HG02884 (cell line): Measurements from ENCODE around the gene MRPS35.

Experiments used
- ATAC-seq: cut with Tn5 transposase; IDR thresholded peaks from one replicate; pipeline ENCODE4 v1.9.1; 2021; ENCODE audit warnings: mild to moderate bottlenecking, moderate library complexity; ENCODE audit not compliant: unreplicated experiment

The MRPS35 gene

DNA sequence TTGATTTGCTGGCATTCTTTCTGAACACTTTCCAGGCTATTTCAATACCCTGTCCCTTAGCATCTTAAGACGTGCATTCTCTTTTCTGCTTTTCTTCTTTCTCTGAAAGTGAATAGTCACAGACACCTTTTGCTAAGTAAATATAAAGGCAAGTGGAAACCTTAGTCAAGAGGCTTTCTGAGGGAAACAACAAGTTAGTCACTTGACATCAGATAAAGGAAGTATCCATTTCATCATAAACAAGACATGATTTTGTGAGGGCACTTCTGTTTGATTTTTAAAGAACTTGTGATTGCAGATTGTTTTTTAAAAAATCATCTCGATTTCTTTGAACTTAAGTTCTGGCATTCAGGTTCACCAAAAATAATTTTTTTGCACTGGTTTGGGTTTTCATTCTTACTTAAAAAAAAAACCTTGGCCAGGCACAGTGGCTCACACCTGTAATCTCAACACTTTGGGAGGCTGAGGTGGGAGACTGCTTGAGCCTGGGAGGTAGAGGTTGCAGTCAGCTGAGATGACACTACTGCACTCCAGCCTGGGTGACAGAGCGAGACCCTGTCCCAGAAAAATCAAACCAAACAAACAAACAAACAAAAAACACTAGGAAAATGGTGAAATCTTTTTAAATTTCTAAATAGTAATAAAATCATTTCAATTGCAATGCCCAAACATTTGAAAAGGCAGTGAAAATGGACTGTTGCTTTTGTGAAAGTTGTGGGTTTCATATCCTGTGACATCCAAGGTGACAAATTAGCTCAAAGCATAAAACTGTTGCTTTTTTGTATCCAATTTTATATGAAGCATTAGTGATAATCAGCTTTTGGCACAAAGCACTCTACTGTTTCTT, 61.1 kb downstream of the MRPS35 start:
- ATAC-seq, result no peak

DNA sequence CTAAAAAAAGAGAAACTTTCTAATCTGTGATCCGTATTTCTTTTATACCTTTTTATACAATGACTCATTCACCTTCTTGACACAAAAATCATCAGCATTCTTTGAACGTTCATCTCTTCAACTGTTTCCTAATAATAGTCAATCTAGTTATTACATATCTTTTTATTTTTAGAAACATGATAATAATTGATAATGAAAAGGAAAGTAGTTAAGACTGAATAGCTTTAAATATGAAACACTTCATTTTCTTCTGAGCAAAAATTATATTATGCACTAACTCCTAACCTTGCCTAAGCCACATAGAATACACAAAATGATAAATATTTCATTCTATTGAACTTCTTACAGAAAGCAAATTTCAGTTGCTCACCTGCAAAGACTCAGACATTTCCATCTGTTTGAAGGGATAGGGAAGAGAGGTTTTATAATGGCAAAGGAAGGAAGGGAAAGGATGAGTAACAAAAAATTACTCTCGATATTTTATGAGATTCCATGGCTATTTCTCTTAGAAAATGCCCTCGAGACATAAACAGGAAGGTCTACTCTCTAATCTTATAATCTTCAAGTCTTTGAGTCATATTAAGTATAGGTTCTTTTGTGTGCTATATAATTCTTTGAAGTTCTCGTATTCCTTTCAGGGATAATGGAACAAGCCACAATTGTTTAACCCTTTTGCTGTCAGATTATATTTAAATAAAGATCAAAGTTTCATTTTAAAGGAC, 61.9 kb downstream of the MRPS35 start:
- ATAC-seq, result no peak

DNA sequence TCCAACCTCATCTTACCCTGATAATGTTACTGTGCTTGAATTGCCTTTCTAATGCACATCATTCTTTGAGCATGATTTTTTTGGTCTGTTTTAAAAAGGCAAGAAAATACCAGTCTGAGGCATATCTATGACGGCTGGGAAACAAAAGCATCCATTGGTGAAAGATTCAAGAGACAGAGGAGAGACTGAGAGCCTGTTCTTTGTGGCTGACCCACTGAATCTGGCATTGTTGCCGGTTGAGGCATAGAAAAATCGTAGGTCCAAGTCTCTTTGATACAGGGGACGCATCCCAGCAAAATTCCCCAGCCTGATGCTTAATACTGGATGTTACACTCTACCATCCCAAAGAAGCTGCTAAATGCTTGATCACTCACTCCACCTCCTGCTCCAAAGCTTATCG, 66.5 kb downstream of the MRPS35 start:
- no peak for ATAC-seq

DNA sequence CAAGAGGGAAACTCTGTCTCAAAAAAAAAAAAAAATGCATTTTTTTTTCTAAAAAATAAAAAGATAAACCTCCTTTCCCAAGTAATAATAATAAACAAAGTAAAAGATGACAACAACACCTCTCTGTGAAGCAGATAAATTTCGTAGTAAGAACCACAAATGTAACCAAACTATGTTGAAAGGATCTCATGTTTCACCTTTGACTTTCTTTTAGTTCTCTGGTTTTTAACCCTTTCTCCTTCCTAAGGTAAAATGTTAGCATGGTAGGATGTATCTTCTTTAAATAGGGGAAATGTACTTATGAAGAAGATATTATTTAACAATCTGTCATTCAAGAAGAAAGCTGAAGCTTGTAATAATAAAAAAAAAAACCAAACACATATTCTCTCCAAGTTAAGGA, 67.6 kb downstream of the MRPS35 start:
- ATAC-seq, result no peak

DNA sequence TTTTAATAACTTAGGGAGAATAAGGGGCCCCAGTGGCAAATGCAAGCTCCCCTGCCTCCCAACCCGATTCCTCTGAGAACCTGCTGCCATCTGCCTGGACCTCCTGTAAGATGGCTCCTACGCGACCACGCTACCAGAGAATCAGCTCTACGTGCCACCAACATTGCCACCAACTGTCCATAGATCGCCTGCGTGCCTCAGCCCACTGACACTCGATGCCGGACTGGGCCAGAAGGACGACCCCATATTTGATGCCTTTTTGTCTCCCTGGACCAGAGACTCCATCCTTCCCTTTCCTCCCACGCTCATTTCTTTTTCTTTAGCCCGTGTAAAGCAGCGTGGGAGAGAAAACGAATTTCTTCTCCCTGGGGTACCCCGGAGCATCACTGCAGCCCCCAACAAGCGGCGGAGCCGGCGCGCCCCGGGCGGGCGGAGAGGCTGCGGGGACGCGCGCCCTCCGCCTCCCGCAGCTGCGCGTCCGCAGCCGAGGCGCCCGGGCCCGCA, 68.8 kb downstream of the MRPS35 start:
- ATAC-seq, result peak; percentile 25

DNA sequence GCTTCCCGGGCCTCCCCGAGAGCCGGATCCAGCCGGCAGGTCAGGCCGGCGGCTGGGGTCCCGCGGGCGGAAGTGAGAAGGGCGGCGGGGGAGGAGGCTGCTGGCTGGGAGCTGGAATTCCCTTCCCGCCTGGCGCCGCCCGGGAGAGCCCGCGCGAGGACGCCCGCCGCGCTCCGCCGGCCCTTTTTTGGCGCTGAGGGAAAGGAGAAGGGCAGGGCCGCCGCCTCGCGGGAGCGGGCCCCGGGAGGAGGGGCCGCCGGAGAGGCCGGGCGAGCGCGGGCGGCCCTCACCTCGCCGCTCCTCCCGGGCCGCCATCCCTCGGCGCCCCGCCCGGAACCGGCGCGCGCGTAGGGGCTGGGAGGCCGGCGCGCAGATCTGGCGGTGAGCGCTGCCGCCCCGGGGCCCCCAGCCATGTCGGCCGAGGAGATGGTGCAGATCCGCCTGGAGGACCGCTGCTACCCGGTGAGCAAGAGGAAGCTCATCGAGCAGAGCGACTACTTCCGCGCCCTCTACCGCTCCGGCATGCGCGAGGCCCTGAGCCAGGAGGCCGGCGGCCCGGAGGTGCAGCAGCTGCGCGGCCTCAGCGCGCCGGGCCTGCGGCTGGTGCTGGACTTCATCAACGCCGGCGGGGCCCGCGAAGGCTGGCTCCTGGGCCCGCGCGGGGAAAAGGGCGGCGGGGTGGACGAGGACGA, 69.4 kb downstream of the MRPS35 start, which contains the start of the genes KLHL42 and MANSC4:
TSS of gene KLHL42 (plus strand) at position 314 of the 692 bp plus-strand sequence. CDS start at position 412, 98 bp downstream.
TSS of gene MANSC4 (minus strand) at position 317 of the 692 bp plus-strand sequence. CDS start 8,960 bp downstream, outside the sequence.
- peak; percentile 62 for ATAC-seq

DNA sequence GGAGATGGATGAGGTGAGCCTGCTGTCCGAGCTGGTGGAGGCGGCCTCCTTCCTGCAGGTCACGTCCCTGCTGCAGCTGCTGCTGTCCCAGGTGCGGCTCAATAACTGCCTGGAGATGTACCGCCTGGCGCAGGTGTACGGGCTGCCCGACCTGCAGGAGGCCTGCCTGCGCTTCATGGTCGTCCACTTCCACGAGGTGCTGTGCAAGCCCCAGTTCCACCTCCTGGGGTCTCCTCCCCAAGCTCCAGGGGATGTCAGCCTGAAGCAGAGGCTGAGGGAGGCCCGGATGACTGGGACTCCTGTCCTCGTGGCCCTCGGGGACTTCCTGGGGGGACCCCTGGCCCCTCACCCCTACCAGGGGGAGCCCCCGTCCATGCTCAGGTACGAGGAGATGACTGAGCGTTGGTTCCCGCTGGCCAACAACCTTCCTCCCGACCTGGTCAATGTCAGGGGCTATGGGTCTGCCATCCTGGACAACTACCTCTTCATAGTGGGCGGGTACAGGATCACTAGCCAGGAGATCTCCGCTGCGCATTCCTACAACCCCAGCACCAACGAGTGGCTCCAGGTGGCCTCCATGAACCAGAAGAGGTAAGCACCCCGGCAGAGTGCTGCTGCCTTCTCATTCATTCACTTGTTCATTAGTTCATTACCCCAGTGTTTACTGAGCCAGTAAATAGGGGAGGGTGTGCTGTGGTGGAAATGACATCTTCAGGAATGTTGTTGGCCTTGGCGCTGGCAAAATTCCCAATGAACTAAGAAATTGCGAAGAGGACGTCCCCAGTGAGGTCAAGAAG, 70.2 kb downstream of the MRPS35 start:
- ATAC-seq, result peak; percentile 36

DNA sequence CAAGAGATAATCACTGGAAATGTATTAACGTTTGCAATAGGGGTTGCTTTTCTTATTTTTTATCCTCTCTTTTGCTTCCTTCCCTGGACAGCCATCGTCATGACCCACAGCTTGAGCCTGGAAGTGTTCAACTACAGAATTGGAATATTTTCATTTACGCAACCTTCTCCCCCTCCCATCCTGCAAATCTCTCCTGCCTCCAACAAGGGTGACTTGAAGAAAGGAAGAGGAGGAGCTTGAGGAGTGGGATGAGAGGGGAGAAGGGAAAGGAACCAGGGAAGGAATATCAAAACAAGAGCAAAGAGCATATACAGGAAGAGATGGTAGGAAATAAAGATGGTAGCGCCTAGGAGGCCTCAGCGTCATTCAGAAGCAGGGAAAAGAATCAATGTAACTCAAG, 71.0 kb downstream of the MRPS35 start:
- no peak for ATAC-seq

DNA sequence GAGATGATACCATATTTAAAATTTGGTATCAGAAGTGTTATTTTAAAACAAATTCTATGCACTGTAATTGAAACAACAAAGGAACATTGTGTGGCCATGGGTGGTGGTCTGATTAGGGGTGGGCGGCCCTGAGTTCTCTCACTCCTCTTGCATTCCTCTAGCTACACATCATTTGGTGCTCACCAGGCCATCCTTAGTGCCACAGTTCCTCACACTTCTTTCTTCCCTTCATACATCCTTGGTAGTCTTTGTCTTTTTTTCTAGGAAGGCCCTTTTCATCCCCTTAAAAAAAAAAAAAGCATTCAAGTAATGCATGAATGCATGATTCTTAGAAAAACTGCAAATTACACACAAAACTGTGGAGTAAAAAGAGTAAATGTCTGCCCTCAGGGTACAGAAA, 71.8 kb downstream of the MRPS35 start:
- ATAC-seq, result no peak

DNA sequence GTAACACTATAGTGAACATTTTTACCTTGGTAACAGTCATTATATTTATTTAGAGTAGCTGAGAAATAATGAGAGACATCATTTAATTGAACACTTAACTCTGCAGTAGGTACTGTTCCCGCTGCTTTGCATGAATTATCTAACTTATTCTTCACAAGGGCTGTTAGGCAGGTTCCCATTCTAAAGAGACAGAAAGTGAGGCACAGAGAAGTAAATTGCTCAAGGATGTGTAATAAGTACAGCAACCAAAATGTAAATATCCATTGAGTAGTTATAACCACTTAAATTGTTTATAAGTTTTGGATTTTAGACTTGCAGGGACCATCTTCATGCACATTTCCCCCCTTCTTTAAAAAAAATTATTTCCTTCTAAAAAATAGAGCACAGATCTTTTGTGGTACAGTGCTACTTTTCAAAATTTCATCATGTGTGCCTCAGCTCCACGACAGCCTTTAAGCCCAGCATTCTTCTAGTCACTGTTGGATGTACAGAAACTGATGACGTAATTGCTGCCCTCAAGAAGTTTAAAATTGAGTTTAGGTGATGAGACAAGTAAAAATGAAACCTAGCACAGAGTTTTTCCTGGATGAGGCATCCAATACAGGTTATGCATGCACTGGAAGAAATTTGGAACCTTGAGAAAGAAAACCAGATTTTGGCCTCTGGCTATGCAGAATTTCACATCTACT, 75.4 kb downstream of the MRPS35 start:
- ATAC-seq, result no peak

DNA sequence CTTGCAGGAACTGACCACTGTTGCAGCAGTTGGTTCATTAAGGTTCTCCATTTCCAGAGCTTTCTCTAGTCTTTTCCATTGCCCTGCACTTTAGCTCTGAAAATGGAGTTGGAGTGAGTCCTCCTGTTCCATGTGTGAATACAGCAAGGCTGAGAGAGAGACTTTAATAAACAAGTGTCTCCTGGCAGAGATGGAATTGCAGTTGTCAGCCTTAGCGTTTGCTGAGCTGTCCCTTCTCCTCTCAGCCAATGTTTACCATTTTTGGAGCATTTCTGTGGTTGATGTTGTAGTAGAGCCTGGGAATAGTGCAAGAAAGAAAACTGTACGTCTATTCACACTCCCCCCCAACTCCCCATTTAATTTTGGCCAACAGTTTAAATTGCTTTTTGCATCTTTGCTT, 76.9 kb downstream of the MRPS35 start:
- ATAC-seq, result no peak

DNA sequence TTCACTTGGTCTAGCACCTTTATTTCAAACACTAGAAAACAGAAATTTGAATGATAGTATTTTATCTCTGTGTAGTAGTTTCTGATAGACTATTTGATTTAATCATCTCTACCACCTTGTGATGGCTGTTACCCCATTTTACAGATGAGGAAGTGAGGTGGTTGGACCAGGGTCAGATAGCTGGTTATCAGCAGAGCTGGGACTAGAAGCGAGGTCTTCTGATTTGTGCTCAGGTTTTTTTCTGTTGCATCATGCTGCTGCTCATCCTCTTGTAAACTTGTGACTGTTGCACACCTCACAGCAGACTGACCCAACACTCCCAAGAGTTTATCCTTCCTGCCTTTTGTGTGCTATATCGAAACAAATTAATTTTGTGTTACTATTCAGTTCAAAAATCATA, 79.5 kb downstream of the MRPS35 start:
- ATAC-seq, result no peak

DNA sequence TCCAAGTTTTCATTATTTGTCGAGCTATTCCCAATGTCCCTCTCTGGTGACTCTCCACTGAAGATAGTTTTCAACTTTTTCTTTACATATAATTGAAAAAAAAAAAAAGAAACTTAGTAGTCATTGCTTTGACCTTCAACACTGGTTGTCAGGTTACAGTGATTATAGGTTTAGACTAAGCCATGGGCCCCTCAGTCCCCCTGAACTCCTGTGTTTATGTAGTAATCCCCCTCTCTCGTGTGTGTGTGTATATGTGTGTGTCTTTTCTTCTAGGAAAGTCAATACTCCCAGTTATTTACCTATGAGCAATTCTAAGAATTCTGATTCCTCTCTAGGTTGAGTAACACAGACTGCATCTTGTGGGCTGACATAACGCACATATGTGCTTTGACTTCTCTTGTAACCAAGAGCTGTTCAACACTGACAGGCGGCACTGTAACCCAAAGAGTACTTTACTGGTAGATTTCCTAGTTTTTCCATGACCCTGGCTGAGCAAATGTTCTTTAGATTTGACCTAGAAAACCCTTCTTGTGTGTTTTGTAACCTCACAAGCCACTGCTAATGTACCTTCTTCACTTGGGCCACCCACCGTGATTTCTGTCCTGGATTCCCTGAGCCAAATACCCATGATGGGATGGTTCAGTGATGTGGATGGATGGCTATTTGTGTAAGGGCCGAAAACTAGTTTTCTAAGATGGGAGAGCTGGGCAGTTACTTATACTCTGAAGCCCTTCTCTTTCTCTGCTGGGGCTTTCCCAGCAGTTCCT, 84.4 kb downstream of the MRPS35 start:
- no peak for ATAC-seq

DNA sequence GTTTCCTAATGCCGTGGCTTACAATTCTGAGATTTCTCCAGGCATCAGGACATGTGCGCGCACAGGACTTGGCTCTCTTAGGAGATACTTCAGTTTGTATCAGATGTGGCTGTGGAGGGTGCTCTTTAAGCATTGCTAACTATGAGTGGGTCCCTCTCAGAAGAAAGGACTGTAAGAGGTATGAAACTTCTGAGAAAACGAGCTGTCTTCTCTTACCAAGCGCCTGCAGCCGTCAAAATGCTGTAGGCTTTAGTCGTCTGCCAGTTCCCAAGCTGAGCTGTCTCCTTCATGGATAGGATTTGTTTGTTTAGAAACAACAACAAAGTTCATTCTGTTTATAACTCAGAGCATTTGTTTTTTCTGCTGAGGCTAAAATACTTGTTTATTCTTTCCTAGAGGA, 85.5 kb downstream of the MRPS35 start:
- no peak for ATAC-seq

DNA sequence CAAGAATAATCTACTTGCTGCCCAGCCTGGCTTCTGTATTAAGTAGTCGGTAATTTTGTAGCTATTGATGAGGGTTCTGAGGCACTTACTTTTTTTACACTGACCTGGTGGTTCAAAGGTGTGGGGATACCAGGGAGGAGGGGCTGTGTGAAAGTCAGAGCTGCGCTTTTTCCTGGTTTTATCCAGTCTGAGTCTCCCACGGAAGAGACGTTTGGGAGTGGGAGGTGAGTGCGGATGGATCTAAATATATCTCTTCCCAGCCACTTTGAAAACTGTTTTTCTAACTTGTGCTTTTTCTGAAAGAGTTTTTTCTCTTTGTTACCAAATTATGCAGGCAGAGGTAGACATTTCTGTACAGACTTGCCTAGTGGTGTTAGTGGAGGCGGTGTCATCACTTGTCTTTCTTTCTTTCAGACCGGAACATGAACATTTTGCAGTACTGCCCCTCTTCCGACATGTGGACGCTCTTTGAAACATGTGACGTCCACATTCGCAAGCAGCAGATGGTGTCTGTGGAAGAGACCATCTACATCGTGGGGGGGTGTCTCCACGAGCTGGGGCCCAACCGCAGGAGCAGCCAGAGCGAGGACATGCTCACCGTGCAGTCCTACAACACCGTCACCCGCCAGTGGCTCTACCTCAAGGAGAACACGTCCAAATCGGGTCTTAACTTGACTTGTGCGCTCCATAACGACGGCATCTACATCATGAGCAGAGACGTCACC, 86.8 kb downstream of the MRPS35 start:
- ATAC-seq, result no peak

DNA sequence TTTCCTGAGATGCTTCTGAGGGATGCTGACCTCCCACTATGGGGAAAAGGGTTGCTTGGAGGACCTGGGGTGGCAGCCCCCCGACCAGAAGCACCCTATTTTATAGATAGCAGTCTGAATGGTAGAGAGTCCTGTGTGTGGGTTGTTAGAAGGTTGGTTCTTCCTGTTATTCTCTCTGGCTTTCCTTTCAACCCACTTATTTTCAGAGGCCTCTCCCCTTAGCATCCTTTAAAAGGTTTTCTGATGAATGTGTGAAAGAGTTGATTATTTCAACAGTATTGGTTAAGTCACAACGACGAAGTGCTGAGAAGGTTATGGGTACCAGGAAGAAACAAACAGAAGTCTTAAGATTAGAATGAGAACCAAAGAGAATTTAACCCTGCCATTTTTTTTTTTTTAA, 90.2 kb downstream of the MRPS35 start:
- ATAC-seq, result no peak

DNA sequence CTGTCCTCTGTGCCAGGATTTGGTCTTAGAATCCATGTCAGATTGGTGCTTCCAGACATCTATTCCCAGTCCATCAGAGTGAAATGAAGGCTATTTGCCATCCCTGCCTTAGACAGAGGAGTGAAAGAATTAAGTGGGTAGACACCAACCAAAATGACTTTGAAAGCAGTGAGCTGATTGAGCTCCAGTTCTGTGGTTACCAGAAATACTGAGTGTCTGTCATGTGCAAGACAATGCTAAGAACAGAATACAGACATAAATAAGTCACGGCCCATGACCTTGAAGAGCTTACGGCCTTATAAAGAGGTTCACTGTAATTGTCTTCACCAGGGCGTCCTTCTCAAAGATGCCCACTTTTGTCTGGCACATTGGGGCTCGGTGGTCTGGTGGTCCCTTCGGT, 91.0 kb downstream of the MRPS35 start:
- ATAC-seq, result no peak

DNA sequence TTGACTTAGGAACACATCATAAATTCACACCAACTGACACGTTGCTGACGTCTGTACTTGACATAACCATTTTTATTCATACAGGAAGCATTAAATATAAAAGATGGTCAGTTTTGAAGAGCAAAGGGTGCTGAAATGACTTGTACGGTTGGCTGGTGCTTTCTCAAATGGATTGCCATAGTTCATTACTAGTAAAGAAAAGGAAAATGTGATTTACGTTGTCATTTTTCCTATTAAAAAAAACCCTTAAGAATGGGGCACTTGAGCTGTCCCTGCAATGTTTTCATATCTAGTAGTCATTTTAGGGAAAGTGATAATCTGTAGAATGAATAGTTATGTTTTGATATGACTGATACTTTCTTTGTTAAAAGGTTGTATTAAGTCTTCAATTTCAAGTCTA, 91.9 kb downstream of the MRPS35 start:
- ATAC-seq, result no peak

DNA sequence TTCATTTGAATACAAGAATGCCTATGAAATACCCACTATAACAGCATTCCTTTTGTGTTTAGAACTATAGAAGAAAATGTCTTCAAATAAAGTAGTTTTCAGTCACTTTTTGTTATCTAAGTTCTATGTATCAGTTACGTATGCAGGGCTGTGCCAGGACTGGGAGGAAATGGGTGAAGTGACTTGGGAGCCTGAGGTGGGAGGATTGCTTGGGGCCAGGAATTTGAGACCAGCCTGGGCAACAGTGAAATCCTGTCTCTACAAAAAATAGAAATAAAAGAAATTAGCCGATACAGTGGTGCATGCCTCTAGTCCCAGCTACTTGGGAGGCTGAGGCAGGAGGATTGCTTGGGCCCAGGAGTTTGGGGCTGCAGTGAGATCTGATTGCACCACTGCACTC, 92.3 kb downstream of the MRPS35 start:
- ATAC-seq, result no peak
